Activated CD4-positive, alpha-beta T cell treated with anti-CD3 and anti-CD28 coated beads, Interleukin-2, amount 10 ng/mL, durations not matched to agents 7 days and 5 days (primary cell): ENCODE data around the gene HEXIM1. TPM values are rescaled to one million over a fixed set of nuclear protein-coding genes. Genes with fewer than 3 reads are reported as not detected.

ENCODE experiments used
- CTCF ChIA-PET: fragments of 350-600 bp; sonication (Branson Sonifier 250); formaldehyde crosslinking; loops from one replicate; lab custom pipeline; 2021; ENCODE audit warnings: antibody characterized with exemption; lab: Charles Lee
- POLR2A ChIA-PET: fragments of 350-600 bp; sonication (Branson Sonifier 250); formaldehyde crosslinking; loops from one replicate; lab custom pipeline; 2021; ENCODE audit warnings: antibody characterized with exemption; lab: Charles Lee
- DNase-seq: peaks from one replicate; pipeline ENCODE4 v3.0.0-alpha.2; 2020
- H3K27ac Mint-ChIP-seq: one replicate; pipeline ENCODE4 v1.8.0; 2021; ENCODE audit warnings: mild to moderate bottlenecking, moderate library complexity, mixed read lengths
- H3K27me3 Mint-ChIP-seq: one replicate; pipeline ENCODE4 v1.8.0; 2021; ENCODE audit warnings: mixed read lengths
- H3K36me3 Mint-ChIP-seq: one replicate; pipeline ENCODE4 v1.8.0; 2021; ENCODE audit warnings: low read depth, mixed read lengths
- H3K4me1 Mint-ChIP-seq: one replicate; pipeline ENCODE4 v1.8.0; 2021; ENCODE audit warnings: mixed read lengths
- H3K4me3 Mint-ChIP-seq: one replicate; pipeline ENCODE4 v1.8.0; 2021; ENCODE audit warnings: mild to moderate bottlenecking, moderate library complexity, mixed read lengths
- H3K9me3 Mint-ChIP-seq: one replicate; pipeline ENCODE4 v1.8.0; 2021; ENCODE audit warnings: mixed read lengths
- total RNA-seq, 2 experiments: library from RNA; stranded (reverse); gene quantifications; one replicate each; pipeline ENCODE4 v1.2.3, GENCODE V29; 2021

HEXIM1 gene
- total RNA-seq, 2 experiments from 2014 or later = 30.5 TPM

- Mint-ChIP-seq H3K4me1 (no peaks in the 10 kb centered on the region), H3K4me3 (no peak overlapping the region), H3K9me3 (no peaks in the 10 kb centered on the region), H3K27ac (peak overlapping the region; percentile 13), H3K36me3 (peaks cover 25% of the 10 kb centered on the region), H3K27me3 (no peaks in the 10 kb centered on the region)
- ChIA-PET POLR2A (no interaction called here), CTCF (interaction anchor here (0.9 to 2.5 kb wide), 3 partner anchors 10 to 29 kb away, joined by 3 to 8 read pairs (median 3); partner anchors contain the start of gene ACBD4)
- DNase-seq = no peak
Observed at GRCh38 chr17:45106582-45106981, 41.7 kb upstream of the HEXIM1 start.

- H3K36me3 Mint-ChIP-seq = peaks cover 21% of the 10 kb centered on the region
- POLR2A ChIA-PET = no interaction called here
- H3K4me3 Mint-ChIP-seq = no peak overlapping the region
- no peak overlapping the region for H3K27ac Mint-ChIP-seq
- no peaks in the 10 kb centered on the region for H3K27me3 Mint-ChIP-seq
- H3K4me1 Mint-ChIP-seq = no peaks in the 10 kb centered on the region
- DNase-seq = no peak
- H3K9me3 Mint-ChIP-seq = no peaks in the 10 kb centered on the region
- CTCF ChIA-PET = interaction anchor here (0.7 to 1.2 kb wide), 2 partner anchors 8 to 27 kb away, joined by 3 to 5 read pairs; no protein-coding TSS in a partner anchor
Observed at GRCh38 chr17:45107293-45108010, 40.8 kb upstream of the HEXIM1 start.

GRCh38 chr17:45108051-45108450 is 40.2 kb upstream of the HEXIM1 start:
- H3K27me3 Mint-ChIP-seq = no peaks in the 10 kb centered on the region
- H3K4me1 Mint-ChIP-seq = no peaks in the 10 kb centered on the region
- no peak overlapping the region for H3K27ac Mint-ChIP-seq
- H3K36me3 Mint-ChIP-seq = peaks cover 19% of the 10 kb centered on the region
- CTCF ChIA-PET = interaction anchor here (1.2 kb wide), 1 partner anchor 9 kb away, joined by 5 read pairs; no protein-coding TSS in a partner anchor
- no peak for DNase-seq
- H3K4me3 Mint-ChIP-seq = no peak overlapping the region
- H3K9me3 Mint-ChIP-seq = no peaks in the 10 kb centered on the region
- POLR2A ChIA-PET = no interaction called here

GRCh38 chr17:45108595-45109521 is 39.4 kb upstream of the HEXIM1 start:
- CTCF ChIA-PET = interaction anchor here (1.2 kb wide), 1 partner anchor 26 kb away, joined by 5 read pairs; the partner anchor contains the start of gene ACBD4
- no peak for DNase-seq
- Mint-ChIP-seq H3K4me3 (no peak overlapping the region), H3K27ac (no peak overlapping the region), H3K27me3 (no peaks in the 10 kb centered on the region), H3K36me3 (peaks cover 17% of the 10 kb centered on the region), H3K9me3 (no peaks in the 10 kb centered on the region), H3K4me1 (no peaks in the 10 kb centered on the region)
- POLR2A ChIA-PET = no interaction called here

GRCh38 chr17:45110676-45111611 is 37.3 kb upstream of the HEXIM1 start:
- no peaks in the 10 kb centered on the region for H3K4me1 Mint-ChIP-seq
- ChIA-PET CTCF (no interaction called here), POLR2A (no interaction called here)
- no peaks in the 10 kb centered on the region for H3K27me3 Mint-ChIP-seq
- peaks cover 7% of the 10 kb centered on the region for H3K36me3 Mint-ChIP-seq
- H3K9me3 Mint-ChIP-seq = no peaks in the 10 kb centered on the region
- no peak overlapping the region for H3K4me3 Mint-ChIP-seq
- no peak for DNase-seq
- H3K27ac Mint-ChIP-seq = no peak overlapping the region

GRCh38 chr17:45111850-45112249 is 36.4 kb upstream of the HEXIM1 start:
- H3K27me3 Mint-ChIP-seq = no peaks in the 10 kb centered on the region
- no peak overlapping the region for H3K27ac Mint-ChIP-seq
- no peak overlapping the region for H3K4me3 Mint-ChIP-seq
- ChIA-PET POLR2A (no interaction called here), CTCF (interaction anchor here (0.7 to 1.1 kb wide), 2 partner anchors 35 to 38 kb away, joined by 3 to 4 read pairs; no protein-coding TSS in a partner anchor)
- no peak for DNase-seq
- H3K9me3 Mint-ChIP-seq = no peaks in the 10 kb centered on the region
- peaks cover 2% of the 10 kb centered on the region for H3K36me3 Mint-ChIP-seq
- H3K4me1 Mint-ChIP-seq = no peaks in the 10 kb centered on the region

GRCh38 chr17:45112559-45113423 is 35.5 kb upstream of the HEXIM1 start:
- ChIA-PET POLR2A (no interaction called here), CTCF (interaction anchor here (1.1 kb wide), 1 partner anchor 37 kb away, joined by 4 read pairs; no protein-coding TSS in a partner anchor)
- H3K36me3 Mint-ChIP-seq = no peaks in the 10 kb centered on the region

GRCh38 chr17:45113424-45113754 is 34.9 kb upstream of the HEXIM1 start:
- ChIA-PET POLR2A (no interaction called here), CTCF (interaction anchor here (1.7 kb wide), 1 partner anchor 22 kb away, joined by 7 read pairs; the partner anchor contains the start of gene ACBD4)
- Mint-ChIP-seq H3K4me3 (no peak overlapping the region), H3K27me3 (no peaks in the 10 kb centered on the region), H3K4me1 (no peaks in the 10 kb centered on the region), H3K36me3 (no peaks in the 10 kb centered on the region), H3K27ac (no peak overlapping the region), H3K9me3 (no peaks in the 10 kb centered on the region)
- no peak for DNase-seq

More at GRCh38 chr17:45112559-45113423, 35.5 kb upstream of the HEXIM1 start:
- DNase-seq = no peak
- H3K27me3 Mint-ChIP-seq = no peaks in the 10 kb centered on the region
- H3K4me3 Mint-ChIP-seq = no peak overlapping the region
- H3K4me1 Mint-ChIP-seq = no peaks in the 10 kb centered on the region
- H3K27ac Mint-ChIP-seq = no peak overlapping the region
- no peaks in the 10 kb centered on the region for H3K9me3 Mint-ChIP-seq

- DNase-seq = no peak
- Mint-ChIP-seq H3K4me3 (no peak overlapping the region), H3K27me3 (no peaks in the 10 kb centered on the region), H3K9me3 (no peaks in the 10 kb centered on the region), H3K27ac (no peak overlapping the region), H3K36me3 (no peaks in the 10 kb centered on the region), H3K4me1 (no peaks in the 10 kb centered on the region)
- CTCF ChIA-PET = interaction anchor here (1.4 to 1.7 kb wide), 2 partner anchors 21 to 58 kb away, joined by 3 to 7 read pairs; partner anchors contain the start of gene ACBD4
- POLR2A ChIA-PET = no interaction called here
Observed at GRCh38 chr17:45114117-45114932, 34.0 kb upstream of the HEXIM1 start.

GRCh38 chr17:45115015-45115625 is 33.2 kb upstream of the HEXIM1 start:
- no peak overlapping the region for H3K4me3 Mint-ChIP-seq
- ChIA-PET CTCF (interaction anchor here (1.4 to 1.7 kb wide), 2 partner anchors 20 to 57 kb away, joined by 3 to 7 read pairs; partner anchors contain the start of gene ACBD4), POLR2A (no interaction called here)
- no peaks in the 10 kb centered on the region for H3K27me3 Mint-ChIP-seq
- H3K27ac Mint-ChIP-seq = no peak overlapping the region
- no peaks in the 10 kb centered on the region for H3K4me1 Mint-ChIP-seq
- H3K9me3 Mint-ChIP-seq = no peaks in the 10 kb centered on the region
- no peaks in the 10 kb centered on the region for H3K36me3 Mint-ChIP-seq
- no peak for DNase-seq
